GM12878 (cell line): ENCODE data around the gene THAP4.

Source experiments
- POLR2A ChIP-seq: IDR thresholded peaks from 2 replicates; pipeline ENCODE4 v1.6.1; 2011; ENCODE audit warnings: low read depth, mild to moderate bottlenecking, low read length
- POLR2AphosphoS2 ChIP-seq: IDR thresholded peaks from 2 replicates; pipeline ENCODE4 v1.6.1; 2011; ENCODE audit warnings: low read depth, mild to moderate bottlenecking, low read length, improper control_type of control experiment, moderate library complexity
- RBBP5 ChIP-seq: fragments of 200-600 bp; sonication (generic); conservative IDR thresholded peaks from 2 replicates; pipeline ENCODE4 v1.6.1; 2016
- SMC3 ChIP-seq: IDR thresholded peaks from 2 replicates; pipeline ENCODE4 v1.6.1; 2011; ENCODE audit warnings: low read length, improper control_type of control experiment, borderline replicate concordance
- ZNF384 ChIP-seq: IDR thresholded peaks from 2 replicates; pipeline ENCODE4 v1.6.1; 2012; ENCODE audit warnings: low read depth, mild to moderate bottlenecking, low read length, improper control_type of control experiment, borderline replicate concordance
- TF ChIP-seq, protein P1 (sequence below), 3 experiments: IDR thresholded peaks in 2 of 3; conservative IDR thresholded peaks in 1 of 3; 2 replicates each; pipeline ENCODE4 v1.5.1; 2011; ENCODE audit warnings: low read depth in 3 of 3, low read length in 3 of 3, mild to moderate bottlenecking in 3 of 3, control low read depth in 2 of 3, moderate library complexity in 2 of 3, inconsistent platforms in 1 of 3, mixed read lengths in 1 of 3; ENCODE audit not compliant: control insufficient read depth in 2 of 3, insufficient read depth in 1 of 3; ENCODE audit errors: extremely low read depth in 1 of 3
- TF ChIP-seq, protein P2 (sequence below): IDR thresholded peaks from 2 replicates; pipeline ENCODE4 v1.6.1; 2012; ENCODE audit warnings: mild to moderate bottlenecking, low read depth, low read length
- TF ChIP-seq, protein P3 (sequence below): fragments of 450-650 bp; IDR thresholded peaks from 2 replicates; pipeline ENCODE4 v1.6.1; 2016; ENCODE audit warnings: mild to moderate bottlenecking, moderate library complexity, borderline replicate concordance
- TF ChIP-seq, protein P4 (sequence below): IDR thresholded peaks from 2 replicates; pipeline ENCODE4 v1.6.1; 2011; ENCODE audit warnings: low read depth, low read length, improper control_type of control experiment, borderline replicate concordance

DNA sequence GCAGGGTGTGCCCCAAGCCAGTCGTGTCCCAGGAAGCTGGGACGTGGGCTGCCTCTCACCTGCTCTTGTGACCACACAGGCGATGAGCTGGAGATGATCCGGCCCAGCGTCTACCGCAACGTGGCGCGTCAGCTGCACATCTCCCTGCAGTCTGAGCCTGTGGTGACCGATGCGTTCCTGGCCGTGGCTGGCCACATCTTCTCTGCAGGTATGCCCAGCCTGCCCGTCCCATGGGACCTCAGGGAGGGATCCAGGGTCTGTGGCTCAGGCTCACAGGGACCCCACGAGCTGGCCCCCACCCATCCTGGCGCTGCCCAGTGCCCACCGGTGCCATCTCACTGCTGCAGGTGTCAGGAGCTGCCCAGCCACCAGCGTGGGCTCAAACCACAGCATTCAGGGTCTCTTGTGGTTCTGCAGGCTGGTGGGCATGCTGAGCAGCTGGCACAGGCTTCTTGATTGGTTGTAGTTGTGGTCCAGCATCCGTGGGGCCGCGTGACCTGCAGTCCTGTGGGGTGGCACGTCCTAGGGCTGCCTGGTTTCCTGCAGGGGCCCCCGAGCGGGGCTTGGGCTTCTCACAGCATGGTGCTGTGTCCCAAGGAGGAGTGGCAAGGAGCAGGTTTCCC lies 74.6 kb downstream of the THAP4 start:
- TF ChIP-seq, protein P1, sequence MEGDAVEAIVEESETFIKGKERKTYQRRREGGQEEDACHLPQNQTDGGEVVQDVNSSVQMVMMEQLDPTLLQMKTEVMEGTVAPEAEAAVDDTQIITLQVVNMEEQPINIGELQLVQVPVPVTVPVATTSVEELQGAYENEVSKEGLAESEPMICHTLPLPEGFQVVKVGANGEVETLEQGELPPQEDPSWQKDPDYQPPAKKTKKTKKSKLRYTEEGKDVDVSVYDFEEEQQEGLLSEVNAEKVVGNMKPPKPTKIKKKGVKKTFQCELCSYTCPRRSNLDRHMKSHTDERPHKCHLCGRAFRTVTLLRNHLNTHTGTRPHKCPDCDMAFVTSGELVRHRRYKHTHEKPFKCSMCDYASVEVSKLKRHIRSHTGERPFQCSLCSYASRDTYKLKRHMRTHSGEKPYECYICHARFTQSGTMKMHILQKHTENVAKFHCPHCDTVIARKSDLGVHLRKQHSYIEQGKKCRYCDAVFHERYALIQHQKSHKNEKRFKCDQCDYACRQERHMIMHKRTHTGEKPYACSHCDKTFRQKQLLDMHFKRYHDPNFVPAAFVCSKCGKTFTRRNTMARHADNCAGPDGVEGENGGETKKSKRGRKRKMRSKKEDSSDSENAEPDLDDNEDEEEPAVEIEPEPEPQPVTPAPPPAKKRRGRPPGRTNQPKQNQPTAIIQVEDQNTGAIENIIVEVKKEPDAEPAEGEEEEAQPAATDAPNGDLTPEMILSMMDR (IDR thresholded peaks at IDR 0.05 in 2 of 3, conservative IDR thresholded peaks at IDR 0.05 in 1 of 3; ENCODE audit: control insufficient read depth in 2 of 3, extremely low read depth in 1 of 3, insufficient read depth in 1 of 3, low read depth in 3 of 3, low read length in 3 of 3): no peak
- TF ChIP-seq POLR2A (no peak), SMC3 (no peak), ZNF384 (no peak), POLR2AphosphoS2 (no peak), RBBP5 (no peak)
- TF ChIP-seq, protein P2, sequence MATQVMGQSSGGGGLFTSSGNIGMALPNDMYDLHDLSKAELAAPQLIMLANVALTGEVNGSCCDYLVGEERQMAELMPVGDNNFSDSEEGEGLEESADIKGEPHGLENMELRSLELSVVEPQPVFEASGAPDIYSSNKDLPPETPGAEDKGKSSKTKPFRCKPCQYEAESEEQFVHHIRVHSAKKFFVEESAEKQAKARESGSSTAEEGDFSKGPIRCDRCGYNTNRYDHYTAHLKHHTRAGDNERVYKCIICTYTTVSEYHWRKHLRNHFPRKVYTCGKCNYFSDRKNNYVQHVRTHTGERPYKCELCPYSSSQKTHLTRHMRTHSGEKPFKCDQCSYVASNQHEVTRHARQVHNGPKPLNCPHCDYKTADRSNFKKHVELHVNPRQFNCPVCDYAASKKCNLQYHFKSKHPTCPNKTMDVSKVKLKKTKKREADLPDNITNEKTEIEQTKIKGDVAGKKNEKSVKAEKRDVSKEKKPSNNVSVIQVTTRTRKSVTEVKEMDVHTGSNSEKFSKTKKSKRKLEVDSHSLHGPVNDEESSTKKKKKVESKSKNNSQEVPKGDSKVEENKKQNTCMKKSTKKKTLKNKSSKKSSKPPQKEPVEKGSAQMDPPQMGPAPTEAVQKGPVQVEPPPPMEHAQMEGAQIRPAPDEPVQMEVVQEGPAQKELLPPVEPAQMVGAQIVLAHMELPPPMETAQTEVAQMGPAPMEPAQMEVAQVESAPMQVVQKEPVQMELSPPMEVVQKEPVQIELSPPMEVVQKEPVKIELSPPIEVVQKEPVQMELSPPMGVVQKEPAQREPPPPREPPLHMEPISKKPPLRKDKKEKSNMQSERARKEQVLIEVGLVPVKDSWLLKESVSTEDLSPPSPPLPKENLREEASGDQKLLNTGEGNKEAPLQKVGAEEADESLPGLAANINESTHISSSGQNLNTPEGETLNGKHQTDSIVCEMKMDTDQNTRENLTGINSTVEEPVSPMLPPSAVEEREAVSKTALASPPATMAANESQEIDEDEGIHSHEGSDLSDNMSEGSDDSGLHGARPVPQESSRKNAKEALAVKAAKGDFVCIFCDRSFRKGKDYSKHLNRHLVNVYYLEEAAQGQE: no peak
- TF ChIP-seq, protein P3, sequence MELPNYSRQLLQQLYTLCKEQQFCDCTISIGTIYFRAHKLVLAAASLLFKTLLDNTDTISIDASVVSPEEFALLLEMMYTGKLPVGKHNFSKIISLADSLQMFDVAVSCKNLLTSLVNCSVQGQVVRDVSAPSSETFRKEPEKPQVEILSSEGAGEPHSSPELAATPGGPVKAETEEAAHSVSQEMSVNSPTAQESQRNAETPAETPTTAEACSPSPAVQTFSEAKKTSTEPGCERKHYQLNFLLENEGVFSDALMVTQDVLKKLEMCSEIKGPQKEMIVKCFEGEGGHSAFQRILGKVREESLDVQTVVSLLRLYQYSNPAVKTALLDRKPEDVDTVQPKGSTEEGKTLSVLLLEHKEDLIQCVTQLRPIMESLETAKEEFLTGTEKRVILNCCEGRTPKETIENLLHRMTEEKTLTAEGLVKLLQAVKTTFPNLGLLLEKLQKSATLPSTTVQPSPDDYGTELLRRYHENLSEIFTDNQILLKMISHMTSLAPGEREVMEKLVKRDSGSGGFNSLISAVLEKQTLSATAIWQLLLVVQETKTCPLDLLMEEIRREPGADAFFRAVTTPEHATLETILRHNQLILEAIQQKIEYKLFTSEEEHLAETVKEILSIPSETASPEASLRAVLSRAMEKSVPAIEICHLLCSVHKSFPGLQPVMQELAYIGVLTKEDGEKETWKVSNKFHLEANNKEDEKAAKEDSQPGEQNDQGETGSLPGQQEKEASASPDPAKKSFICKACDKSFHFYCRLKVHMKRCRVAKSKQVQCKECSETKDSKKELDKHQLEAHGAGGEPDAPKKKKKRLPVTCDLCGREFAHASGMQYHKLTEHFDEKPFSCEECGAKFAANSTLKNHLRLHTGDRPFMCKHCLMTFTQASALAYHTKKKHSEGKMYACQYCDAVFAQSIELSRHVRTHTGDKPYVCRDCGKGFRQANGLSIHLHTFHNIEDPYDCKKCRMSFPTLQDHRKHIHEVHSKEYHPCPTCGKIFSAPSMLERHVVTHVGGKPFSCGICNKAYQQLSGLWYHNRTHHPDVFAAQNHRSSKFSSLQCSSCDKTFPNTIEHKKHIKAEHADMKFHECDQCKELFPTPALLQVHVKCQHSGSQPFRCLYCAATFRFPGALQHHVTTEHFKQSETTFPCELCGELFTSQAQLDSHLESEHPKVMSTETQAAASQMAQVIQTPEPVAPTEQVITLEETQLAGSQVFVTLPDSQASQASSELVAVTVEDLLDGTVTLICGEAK: no peak
- TF ChIP-seq, protein P4, sequence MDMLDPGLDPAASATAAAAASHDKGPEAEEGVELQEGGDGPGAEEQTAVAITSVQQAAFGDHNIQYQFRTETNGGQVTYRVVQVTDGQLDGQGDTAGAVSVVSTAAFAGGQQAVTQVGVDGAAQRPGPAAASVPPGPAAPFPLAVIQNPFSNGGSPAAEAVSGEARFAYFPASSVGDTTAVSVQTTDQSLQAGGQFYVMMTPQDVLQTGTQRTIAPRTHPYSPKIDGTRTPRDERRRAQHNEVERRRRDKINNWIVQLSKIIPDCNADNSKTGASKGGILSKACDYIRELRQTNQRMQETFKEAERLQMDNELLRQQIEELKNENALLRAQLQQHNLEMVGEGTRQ: no peak
